ENCODE results near the gene SPI1.

Gene SPI1

GRCh38 chr11:47406896-47407745 lies 28.8 kb upstream of the SPI1 start:
- no peak for DNase-seq (ENCODE audit: low spot score)

GRCh38 chr11:47403571-47403970 lies 25.2 kb upstream of the SPI1 start:
- DNase-seq (ENCODE audit: low spot score) = no peak

- no peak for DNase-seq (ENCODE audit: low spot score)
These were observed 24.8 kb upstream of the SPI1 start for GRCh38 chr11:47403135-47403534.

- no peak for DNase-seq (ENCODE audit: low spot score)
These were observed 22.5 kb upstream of the SPI1 start for GRCh38 chr11:47400768-47401279.

- no peak for DNase-seq (ENCODE audit: low spot score)
These were observed 21.8 kb upstream of the SPI1 start for GRCh38 chr11:47399860-47400767.

GRCh38 chr11:47398551-47398950 lies 20.2 kb upstream of the SPI1 start:
- no peak for DNase-seq (ENCODE audit: low spot score)

- no peak for DNase-seq (ENCODE audit: low spot score)
These were observed 19.7 kb upstream of the SPI1 start for GRCh38 chr11:47398011-47398410.

GRCh38 chr11:47396049-47396320 lies 17.6 kb upstream of the SPI1 start:
- no peak for DNase-seq (ENCODE audit: low spot score)

- DNase-seq (ENCODE audit: low spot score) = no peak
These were observed 17.1 kb upstream of the SPI1 start for GRCh38 chr11:47395223-47396048.

- no peak for DNase-seq (ENCODE audit: low spot score)
These were observed 16.2 kb upstream of the SPI1 start for GRCh38 chr11:47394322-47395222.

GRCh38 chr11:47394050-47394321 lies 15.6 kb upstream of the SPI1 start:
- no peak for DNase-seq (ENCODE audit: low spot score)

- DNase-seq (ENCODE audit: low spot score) = peak; percentile 59
These were observed 15.1 kb upstream of the SPI1 start for GRCh38 chr11:47393163-47394049.

- no peak for DNase-seq (ENCODE audit: low spot score)
These were observed 14.3 kb upstream of the SPI1 start for GRCh38 chr11:47392546-47393162.

- DNase-seq (ENCODE audit: low spot score) = no peak
These were observed 13.5 kb upstream of the SPI1 start for GRCh38 chr11:47391711-47392432.

- no peak for DNase-seq (ENCODE audit: low spot score)
These were observed 12.8 kb upstream of the SPI1 start for GRCh38 chr11:47391077-47391583.

GRCh38 chr11:47390422-47390760 lies 12.0 kb upstream of the SPI1 start:
- no peak for DNase-seq (ENCODE audit: low spot score)

- no peak for DNase-seq (ENCODE audit: low spot score)
These were observed 11.5 kb upstream of the SPI1 start for GRCh38 chr11:47389577-47390421.
